Measurements from ENCODE around the gene SHROOM3.

GRCh38 chr4:76589402-76589801, 154.4 kb downstream of the SHROOM3 start:
- TF ChIP-seq, protein P1, sequence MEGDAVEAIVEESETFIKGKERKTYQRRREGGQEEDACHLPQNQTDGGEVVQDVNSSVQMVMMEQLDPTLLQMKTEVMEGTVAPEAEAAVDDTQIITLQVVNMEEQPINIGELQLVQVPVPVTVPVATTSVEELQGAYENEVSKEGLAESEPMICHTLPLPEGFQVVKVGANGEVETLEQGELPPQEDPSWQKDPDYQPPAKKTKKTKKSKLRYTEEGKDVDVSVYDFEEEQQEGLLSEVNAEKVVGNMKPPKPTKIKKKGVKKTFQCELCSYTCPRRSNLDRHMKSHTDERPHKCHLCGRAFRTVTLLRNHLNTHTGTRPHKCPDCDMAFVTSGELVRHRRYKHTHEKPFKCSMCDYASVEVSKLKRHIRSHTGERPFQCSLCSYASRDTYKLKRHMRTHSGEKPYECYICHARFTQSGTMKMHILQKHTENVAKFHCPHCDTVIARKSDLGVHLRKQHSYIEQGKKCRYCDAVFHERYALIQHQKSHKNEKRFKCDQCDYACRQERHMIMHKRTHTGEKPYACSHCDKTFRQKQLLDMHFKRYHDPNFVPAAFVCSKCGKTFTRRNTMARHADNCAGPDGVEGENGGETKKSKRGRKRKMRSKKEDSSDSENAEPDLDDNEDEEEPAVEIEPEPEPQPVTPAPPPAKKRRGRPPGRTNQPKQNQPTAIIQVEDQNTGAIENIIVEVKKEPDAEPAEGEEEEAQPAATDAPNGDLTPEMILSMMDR (IDR thresholded peaks at IDR 0.05; ENCODE audit: extremely low read depth in 1 of 2, insufficient read depth in 1 of 2, low read depth in 1 of 2, low read length in 2 of 2) = no peak
- no peak for TF ChIP-seq POLR2A (IDR thresholded peaks at IDR 0.05; ENCODE audit: low read depth, low read length)
- TF ChIP-seq JUN (IDR thresholded peaks at IDR 0.05; ENCODE audit: borderline replicate concordance, insufficient read depth, insufficient read length, low read depth) = no peak
- no peak for TF ChIP-seq MAX (IDR thresholded peaks at IDR 0.05; ENCODE audit: insufficient read depth, insufficient read length)
- no peak for TF ChIP-seq EZH2 (IDR thresholded peaks at IDR 0.05; ENCODE audit: borderline replicate concordance, low read depth, low read length, severe bottlenecking)

All from endothelial cell of umbilical vein (primary cell).